NOMO-1 treated with dmso at 0.1 percent for 144 hours (cell line): Measurements from ENCODE around the gene CACNA1H.
"Not testable (repeated sequence)": the region's sequence is repeated elsewhere in the genome, so short reads cannot be mapped to it uniquely, and the experiment has no call there.

Experiments
- DNase-seq: peaks from one replicate; lab custom pipeline; 2025; ENCODE audit not compliant: unreplicated experiment; lab: John Stamatoyannopoulos, UW

The CACNA1H gene

DNA sequence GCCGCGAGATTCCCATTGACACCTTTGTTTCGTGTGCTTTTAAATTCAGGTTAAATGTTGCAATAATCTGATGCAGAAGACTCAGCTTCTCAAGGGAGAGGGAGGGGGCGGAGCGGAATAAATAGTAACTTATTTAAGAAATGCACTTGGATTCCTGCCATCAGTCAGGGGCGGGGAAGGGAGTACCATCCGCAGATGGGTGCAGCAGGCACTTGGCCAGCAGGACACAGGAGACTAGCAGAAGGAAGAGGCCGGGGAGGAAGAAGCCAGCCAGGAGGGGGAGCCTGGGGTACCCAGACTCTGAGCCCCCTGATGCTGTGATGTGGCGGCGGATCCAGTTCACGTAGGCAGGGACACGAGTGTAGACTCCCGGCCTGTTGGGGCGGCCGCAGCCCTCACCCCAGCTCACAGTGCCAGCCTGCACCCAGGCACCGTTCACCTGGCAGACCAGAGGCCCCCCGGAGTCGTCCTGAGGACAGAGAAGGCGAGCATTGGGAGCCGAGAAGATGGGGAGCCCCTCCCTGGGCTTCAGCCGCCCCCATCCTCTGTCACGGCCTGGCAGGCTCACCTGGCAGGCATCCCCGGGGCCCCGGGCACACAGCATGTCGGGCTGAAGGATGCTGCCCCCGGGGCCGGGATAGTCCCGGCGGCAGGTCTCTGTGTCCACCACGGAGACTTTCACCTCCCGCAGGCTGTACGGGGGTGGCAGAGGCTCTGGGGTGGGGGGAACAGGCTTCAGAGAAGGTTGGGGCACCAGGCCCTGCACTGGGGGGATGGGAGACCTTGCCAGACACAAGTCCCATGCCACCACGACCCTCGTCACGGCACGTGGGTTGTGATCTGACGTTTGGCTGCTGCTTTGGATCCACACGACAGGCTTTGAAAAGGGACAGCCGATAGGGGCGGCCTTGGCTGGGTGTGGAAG, 69.0 kb downstream of the CACNA1H start:
- no peak for DNase-seq

DNA sequence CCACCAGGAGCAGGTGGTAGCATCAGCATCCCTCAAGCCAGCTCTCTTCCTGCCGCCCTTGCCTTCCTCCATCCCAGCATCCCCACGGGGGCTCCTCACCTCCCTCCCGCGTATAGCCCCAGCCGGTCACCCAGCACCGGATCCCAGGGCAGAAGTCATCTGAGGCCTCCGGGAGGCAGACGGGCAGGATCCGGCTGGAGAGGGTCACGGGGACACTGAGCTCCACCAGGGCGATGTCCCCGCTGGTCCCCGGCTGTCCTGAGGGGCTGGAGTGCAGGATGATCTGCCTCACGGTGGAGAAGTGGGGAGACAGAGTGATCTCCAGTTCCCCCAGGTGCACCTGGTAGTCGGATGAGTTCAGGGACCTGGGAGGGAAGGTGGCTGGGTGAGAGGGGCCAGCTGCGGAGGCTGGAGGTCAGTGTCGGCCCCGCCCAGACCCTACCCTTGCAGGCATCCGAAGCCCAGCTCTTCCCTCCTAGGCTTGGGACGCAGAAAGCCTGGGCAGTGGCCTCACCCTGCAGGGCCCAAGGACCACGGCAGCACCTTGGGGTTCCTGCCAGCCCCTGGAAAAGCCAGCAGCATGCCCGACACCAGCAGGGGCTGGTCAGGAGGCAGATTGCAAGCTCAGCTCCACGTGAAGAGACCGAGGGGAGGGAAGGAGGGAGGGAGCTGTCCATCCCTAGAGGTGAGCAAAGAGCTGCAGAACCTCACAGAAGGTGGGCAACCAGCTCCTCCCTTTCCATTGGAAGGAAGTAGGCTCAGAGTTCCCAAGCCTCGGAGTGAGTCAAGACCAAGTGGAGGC, 69.8 kb downstream of the CACNA1H start:
- no peak for DNase-seq

DNA sequence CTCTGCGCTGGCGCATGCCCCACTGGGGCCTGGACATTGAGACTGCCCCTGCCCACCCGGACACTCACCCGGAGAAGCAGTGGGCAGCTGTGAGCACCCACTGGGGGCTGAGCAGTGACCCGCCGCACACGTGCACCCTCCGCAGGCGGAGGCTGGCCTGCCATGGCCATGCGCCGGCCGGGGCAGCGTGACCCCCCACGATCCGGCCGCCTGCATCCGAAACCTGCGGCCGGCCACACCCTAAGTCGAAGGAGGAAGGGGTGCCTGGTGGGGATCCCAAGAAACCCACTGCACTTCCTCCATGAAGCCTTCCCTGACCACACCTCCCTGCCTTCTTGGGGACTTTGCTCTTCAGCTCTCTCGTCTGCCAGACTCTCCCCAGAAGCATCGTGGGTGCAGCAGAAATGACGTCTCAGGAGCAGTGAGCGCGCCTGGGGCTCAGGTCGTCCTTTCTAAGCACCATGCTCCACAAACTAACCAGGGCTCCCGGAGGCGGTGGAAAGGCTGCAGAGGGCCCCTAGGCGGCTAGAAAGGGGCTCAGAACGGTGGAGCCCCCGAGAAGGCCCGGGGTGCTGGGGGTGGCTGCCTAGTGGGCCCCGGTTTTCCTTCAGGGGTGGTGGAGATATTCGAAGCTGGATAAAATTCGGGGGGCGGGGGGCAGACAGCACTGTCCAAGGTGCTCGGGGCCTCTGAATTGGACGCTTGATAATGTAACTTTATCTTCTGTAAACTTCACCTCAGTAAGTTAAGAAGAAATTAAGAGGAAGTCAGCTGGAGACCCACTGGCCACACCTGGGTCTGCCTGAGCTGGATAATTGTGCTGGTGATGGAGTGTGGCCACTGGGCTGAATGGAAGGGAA, 70.7 kb downstream of the CACNA1H start:
- no peak for DNase-seq

DNA sequence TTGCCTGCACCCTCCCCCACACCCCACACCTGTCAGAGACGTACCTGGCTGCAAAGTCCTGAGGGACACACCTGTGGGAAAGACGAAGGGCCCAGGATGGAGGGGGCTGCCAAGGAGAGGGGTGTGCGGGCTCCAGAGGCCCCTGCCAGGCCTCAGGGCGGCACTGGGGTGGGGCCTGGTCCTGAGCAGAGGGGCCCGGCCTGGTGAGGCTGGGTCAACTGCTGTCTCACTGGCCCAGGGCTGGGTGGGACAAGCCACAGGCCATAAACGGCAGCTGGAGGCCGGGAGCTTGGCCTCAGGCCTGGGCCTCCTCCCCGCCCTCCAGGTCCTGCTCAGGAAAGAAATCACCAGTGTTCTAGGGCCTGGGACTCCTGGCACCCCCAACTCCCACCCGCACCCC, 71.7 kb downstream of the CACNA1H start:
- no peak for DNase-seq

DNA sequence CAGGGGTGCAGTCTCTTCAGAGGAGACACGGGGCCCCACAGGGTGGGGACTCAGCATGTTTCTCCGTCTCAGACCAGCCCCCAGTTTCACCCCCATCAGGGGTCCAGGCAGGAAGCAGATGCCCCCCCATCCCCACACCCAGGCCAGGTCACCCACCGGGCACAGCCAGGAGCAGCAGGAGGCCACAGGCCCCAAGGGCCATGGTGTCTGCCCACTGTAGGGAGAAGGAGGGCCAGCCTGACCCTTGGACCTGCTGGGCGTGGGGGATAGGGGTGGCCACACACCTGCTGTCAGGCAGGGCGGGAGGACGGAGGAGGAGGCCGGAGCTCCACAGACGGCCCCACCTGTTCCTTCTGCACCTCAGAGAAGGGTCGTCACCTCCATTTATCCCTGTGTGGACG, 72.1 kb downstream of the CACNA1H start, which contains the start of gene TPSG1:
Gene TPSG1, minus strand, starts transcription at position 218 of the 401 bp plus-strand sequence. Its CDS starts 16 bp downstream, at position 202.
- DNase-seq = no peak

GRCh38 chr16:1225728-1226311, 72.9 kb downstream of the CACNA1H start:
- DNase-seq = not testable (repeated sequence)

DNA sequence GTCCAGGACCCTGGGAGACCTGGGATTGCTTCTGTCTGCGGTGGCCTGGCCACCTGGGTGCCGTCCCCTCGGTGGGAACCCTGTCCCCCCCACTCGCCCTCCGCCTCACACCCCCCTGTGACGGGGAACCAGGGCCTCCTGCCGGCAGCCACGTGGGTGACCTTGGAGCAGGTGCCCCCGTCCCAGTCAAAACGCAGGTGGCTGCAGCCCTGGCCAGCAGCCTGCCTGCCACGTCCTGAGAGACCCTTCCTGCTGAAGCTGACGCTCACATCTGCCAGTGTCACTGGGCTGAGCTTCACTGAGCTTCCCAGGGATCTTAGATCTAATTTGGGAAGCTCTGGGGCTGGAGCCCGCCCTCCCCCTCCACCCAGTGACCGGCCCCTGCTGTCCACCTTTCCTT, 73.8 kb downstream of the CACNA1H start:
- DNase-seq = not testable (repeated sequence)

DNA sequence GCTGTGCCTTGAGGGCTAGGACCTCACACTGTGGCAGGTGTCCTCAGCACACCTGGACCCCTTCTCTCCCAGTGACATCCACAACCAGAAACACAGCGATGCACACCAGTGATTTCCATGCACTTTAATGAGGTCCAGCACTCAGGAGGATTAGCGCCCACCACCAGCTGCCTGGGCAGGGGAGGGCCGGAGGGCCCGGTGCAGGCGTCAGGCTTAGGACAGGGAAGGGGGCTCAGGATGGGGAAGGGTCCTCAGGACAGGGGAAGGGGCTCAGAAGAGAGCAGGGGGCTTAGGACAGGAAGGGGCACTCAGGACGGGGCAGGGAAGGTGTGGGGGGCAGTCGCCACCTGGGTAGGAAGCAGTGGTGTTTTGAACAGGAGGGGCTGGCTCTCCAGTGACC, 75.3 kb downstream of the CACNA1H start:
- not testable (repeated sequence) for DNase-seq

DNA sequence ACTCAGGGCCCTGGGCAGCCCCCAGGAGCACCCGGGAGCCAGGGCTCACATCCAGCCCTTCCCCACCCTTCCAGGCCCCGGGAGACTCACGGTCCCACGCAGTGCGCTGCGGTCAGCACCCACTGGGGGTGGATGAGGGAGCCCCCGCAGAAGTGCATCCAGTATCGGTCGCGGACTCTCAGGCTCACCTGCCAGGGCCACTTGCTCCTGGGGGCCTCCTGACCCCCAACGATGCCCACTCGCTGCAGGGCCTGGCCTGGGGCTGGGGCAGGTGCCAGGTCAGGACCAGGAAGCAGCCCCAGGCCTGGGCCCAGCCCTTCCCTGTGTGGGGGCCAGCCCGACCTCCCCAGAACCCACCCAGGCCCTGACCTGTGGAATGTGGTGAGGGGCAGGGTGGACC, 76.6 kb downstream of the CACNA1H start:
- not testable (repeated sequence) for DNase-seq

DNA sequence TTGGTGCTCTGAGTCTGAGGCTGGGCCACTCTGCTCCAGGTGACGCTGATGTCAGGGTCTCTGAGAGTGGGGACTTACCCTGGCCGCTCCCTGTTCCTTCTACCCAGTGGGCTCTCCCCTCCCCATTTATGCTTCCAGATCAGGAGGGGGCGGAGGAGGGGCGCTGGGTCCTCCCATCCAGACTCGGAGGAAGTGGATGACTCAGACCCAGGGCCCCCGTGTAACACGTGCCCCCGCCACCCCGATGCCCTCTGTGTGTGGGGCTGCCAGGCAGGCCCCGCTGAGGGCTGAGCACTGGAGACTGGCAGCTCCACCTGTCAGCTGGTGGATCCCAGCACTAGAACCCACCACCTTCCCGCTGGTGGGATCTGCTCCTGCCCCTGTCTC, 77.2 kb downstream of the CACNA1H start, which contains the start of gene TPSB2:
Gene TPSB2, minus strand, starts transcription at position 101 of the 387 bp plus-strand sequence. CDS start 233 bp downstream, outside the sequence.
- not testable (repeated sequence) for DNase-seq

GRCh38 chr16:1230471-1231212, 77.7 kb downstream of the CACNA1H start:
- not testable (repeated sequence) for DNase-seq

DNA sequence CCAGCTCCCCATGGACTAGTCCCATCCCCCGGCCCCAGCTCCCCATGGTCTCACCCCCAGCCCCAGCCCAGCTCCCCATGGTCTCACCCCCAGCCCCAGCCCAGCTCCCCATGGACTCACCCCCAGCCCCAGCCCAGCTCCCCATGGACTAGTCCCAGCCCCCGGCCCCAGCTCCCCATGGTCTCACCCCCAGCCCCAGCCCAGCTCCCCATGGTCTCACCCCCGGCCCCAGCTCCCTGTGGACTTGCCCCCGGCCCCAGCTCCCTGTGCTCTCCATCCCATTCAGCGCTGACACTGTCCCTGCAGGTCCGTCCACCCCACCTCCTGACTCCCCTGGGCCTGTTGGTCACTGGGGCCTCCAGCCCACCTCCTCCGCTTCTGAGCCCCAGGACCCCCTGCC, 78.4 kb downstream of the CACNA1H start:
- DNase-seq = not testable (repeated sequence)

DNA sequence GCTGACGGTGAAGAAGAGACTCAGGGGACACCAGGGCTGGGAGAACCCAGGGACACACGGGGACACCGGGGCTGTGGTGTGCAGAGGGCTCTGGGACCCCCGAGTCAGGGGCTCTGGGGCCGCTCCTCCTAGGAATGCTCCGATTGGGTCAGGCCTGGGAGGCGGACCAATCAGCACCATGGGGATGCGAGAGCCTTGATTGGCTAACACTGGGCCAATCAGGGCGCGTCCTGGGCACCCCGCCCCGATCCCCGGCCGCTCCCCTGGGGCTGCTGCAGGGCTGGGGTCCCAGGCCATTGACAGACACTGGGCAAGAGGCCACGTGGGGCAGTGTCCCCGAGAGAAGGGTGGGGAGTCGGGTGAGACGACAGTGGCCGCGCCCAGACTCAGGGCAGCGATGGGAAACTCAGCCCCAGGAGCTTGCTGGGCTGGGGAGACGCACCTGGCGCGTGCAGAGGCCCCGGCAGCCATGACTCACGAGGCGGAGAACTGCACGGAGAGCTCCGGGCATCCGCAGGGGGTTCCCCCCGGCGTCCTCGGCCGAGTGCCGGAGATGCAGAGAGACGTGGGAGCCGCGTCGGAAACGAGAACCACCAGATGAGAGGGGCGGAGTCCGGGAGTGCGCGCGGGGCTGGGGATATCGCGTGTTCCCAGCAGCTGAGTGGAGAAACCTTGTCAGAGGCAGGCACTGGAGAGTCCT, 79.3 kb downstream of the CACNA1H start:
- not testable (repeated sequence) for DNase-seq

DNA sequence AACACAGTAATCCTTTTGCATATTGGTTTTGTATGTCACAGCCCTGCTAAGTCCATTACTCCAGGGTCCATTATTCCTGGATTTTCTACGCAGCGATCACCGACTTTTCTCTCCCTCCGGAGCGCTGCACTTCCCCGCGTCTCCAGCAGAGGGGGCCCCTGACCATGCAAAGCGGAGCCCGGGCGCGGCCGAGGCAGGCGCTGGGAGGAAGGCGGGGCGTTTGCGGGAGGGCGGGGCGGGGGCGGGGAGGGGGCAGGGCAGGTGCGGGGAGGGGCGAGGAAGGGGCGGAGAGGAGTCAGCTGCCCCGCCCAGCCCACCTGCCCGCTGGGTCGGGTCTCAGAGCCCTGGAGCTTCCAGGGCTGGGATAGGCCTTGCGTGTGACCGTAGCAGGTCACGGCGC, 83.8 kb downstream of the CACNA1H start:
- DNase-seq = not testable (repeated sequence)

DNA sequence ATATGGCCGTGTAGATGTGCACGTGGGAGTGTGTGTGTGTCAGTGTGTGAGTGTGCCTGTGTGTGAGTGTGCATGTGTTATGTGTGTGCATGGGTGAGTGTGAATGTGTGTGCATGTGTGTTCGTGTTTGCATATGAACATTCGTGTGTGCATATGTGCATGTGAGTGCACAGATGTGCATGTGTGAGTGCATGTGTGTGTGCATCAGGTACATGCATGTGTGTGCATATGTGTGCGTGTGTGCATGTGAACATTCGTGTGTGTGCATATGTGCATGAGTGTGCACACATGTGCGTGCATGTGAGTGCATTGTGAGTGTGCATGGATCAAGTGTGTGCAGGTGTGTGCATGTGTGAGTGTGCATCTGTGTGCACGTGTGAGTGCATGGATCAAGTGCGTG, 85.1 kb downstream of the CACNA1H start:
- DNase-seq = no peak

GRCh38 chr16:1238909-1239308, 86.0 kb downstream of the CACNA1H start:
- DNase-seq = not testable (repeated sequence)

- DNase-seq = not testable (repeated sequence)
These were observed 86.7 kb downstream of the CACNA1H start for GRCh38 chr16:1239575-1239974.

DNA sequence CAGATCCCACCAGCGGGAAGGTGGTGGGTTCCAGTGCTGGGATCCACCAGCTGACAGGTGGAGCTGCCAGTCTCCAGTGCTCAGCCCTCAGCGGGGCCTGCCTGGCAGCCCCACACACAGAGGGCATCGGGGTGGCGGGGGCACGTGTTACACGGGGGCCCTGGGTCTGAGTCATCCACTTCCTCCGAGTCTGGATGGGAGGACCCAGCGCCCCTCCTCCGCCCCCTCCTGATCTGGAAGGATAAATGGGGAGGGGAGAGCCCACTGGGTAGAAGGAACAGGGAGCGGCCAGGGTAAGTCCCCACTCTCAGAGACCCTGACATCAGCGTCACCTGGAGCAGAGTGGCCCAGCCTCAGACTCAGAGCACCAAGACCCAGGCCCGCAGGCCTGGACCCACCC, 87.5 kb downstream of the CACNA1H start, which contains the start of gene TPSAB1:
Gene TPSAB1, plus strand, starts transcription at position 270 of the 400 bp plus-strand sequence. CDS start 234 bp downstream, outside the sequence.
- DNase-seq = not testable (repeated sequence)

DNA sequence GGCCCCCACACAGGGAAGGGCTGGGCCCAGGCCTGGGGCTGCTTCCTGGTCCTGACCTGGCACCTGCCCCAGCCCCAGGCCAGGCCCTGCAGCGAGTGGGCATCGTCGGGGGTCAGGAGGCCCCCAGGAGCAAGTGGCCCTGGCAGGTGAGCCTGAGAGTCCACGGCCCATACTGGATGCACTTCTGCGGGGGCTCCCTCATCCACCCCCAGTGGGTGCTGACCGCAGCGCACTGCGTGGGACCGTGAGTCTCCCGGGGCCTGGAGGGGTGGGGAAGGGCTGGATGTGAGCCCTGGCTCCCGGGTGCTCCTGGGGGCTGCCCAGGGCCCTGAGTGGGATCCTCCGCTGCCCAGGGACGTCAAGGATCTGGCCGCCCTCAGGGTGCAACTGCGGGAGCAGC, 88.2 kb downstream of the CACNA1H start:
- DNase-seq = not testable (repeated sequence)
